Transverse colon (tissue), 4 donors: ENCODE results near the gene PRR18.

Experiments
- CTCF ChIP-seq, 5 experiments: fragments of 200-600 bp in 3 of 5; fragments of 450-650 bp in 2 of 5; sonication (generic) in 3 of 5; IDR thresholded peaks; 1 replicate in 2 of 5; 2 replicates in 3 of 5; pipeline ENCODE4 v1.5.1; 2016 to 2017; ENCODE audit warnings: antibody characterized with exemption in 5 of 5, inconsistent platforms in 3 of 5, mild to moderate bottlenecking in 2 of 5, moderate library complexity in 1 of 5
- EP300 ChIP-seq: sonication (generic); formaldehyde crosslinking; IDR thresholded peaks from one replicate; pipeline ENCODE4 v1.6.1; 2017; ENCODE audit warnings: antibody characterized with exemption, low read depth
- POLR2A ChIP-seq: fragments of 450-650 bp; IDR thresholded peaks from one replicate; pipeline ENCODE4 v1.6.1; 2016; ENCODE audit warnings: antibody characterized with exemption, mild to moderate bottlenecking, moderate library complexity
- POLR2AphosphoS5 ChIP-seq, 3 donors: sonication (generic); formaldehyde crosslinking; IDR thresholded peaks; one replicate each; pipeline ENCODE4 v1.6.1; 2016; ENCODE audit warnings: antibody characterized with exemption in 3 of 3

GRCh38 chr6:166309977-166310376 lies 1.8 kb upstream of the PRR18 start:
- TF ChIP-seq POLR2A (no peak), CTCF (IDR thresholded peaks at IDR 0.05) (no peak), EP300 (no peak), POLR2AphosphoS5 (IDR thresholded peaks at IDR 0.05) (no peak)
